K562 (cell line): ENCODE results near the gene CCDC97.

ENCODE experiments used
- GATA2 ChIP-seq: sonication (generic); formaldehyde crosslinking; IDR thresholded peaks from 2 replicates; pipeline ENCODE4 v1.4.0; 2020; ENCODE audit warnings: mild to moderate bottlenecking, missing genetic modification reagents
- MCM5 ChIP-seq: fragments of 450-650 bp; IDR thresholded peaks from 2 replicates; pipeline ENCODE4 v1.6.1; 2016; ENCODE audit warnings: low read depth
- NR2C2 ChIP-seq, 2 experiments: fragments of 200-800 bp in 1 of 2; sonication (Bioruptor generic) in 1 of 2; sonication (generic) in 1 of 2; formaldehyde crosslinking in 1 of 2; IDR thresholded peaks; 2 replicates each; pipeline versions ENCODE4 v1.6.1 to v1.8.0; 2016 to 2022; ENCODE audit warnings: mild to moderate bottlenecking in 1 of 2, missing compliant biosample characterization in 1 of 2, missing genetic modification characterization in 1 of 2, missing genetic modification reagents in 1 of 2
- ZNF431 ChIP-seq: sonication (generic); formaldehyde crosslinking; IDR thresholded peaks from 2 replicates; pipeline ENCODE4 v1.8.0; 2022; ENCODE audit warnings: mild to moderate bottlenecking, missing genetic modification reagents
- ZNF609 ChIP-seq: sonication (generic); formaldehyde crosslinking; IDR thresholded peaks from 2 replicates; pipeline ENCODE4 v1.8.1; 2023; ENCODE audit warnings: missing genetic modification reagents, mild to moderate bottlenecking, borderline replicate concordance

- TF ChIP-seq ZNF431 (CRISPR knock-in tag) (no peak), ZNF609 (CRISPR knock-in tag) (no peak), NR2C2 (CRISPR knock-in tag; IDR thresholded peaks at IDR 0.05) (no peak), NR2C2 (tag; IDR thresholded peaks at IDR 0.05) (no peak), GATA2 (CRISPR knock-in tag) (no peak), MCM5 (no peak)
These were observed 62.5 kb downstream of the CCDC97 start for GRCh38 chr19:41372501-41372900.
